Caco-2 (cell line): ENCODE results near the gene HTR2C. TPM values are rescaled to one million over a fixed set of nuclear protein-coding genes. Genes with fewer than 3 reads are reported as not detected.
"Not testable (repeated sequence)": the region's sequence is repeated elsewhere in the genome, so short reads cannot be mapped to it uniquely, and the experiment has no call there.

Experiments
- BruUV-seq: library from RNA; stranded (reverse); fragments of 400-500 nt; replicated peaks from 2 replicates; lab custom pipeline; 2021; lab: Mats Ljungman, UMichigan
- CTCF ChIA-PET: fragments of 300-600 bp; sonication (Branson Sonifier 250); formaldehyde crosslinking; loops from one replicate; lab custom pipeline; 2022; ENCODE audit warnings: antibody characterized with exemption; lab: Charles Lee
- POLR2A ChIA-PET: fragments of 300-600 bp; sonication (Branson Sonifier 250); formaldehyde crosslinking; loops from one replicate; lab custom pipeline; 2022; ENCODE audit warnings: antibody characterized with exemption; lab: Charles Lee
- DNase-seq, 2 experiments: peaks; one replicate each; pipeline versions ENCODE4 v3.0.0 to v3.0.0-alpha.2; 2020 to 2022
- H3K27me3 ChIP-seq: replicated peaks from 2 replicates; pipeline ENCODE4 v1.6.0; 2011; ENCODE audit warnings: low read length; ENCODE audit not compliant: control insufficient read depth, insufficient read depth
- H3K36me3 ChIP-seq: 2 replicates; pipeline ENCODE4 v1.5.1; 2011; ENCODE audit warnings: low read length; ENCODE audit not compliant: control insufficient read depth, insufficient read depth
- H3K4me1 ChIP-seq: fragments of 250-450 bp; sonication (Bioruptor Pico); 2 replicates; pipeline ENCODE4 v1.5.1; 2020; ENCODE audit warnings: mild to moderate bottlenecking
- H3K4me3 ChIP-seq: 2 replicates; pipeline ENCODE4 v1.5.1; 2011; ENCODE audit warnings: low read depth, mild to moderate bottlenecking, control low read depth, low read length
- H3K9me3 ChIP-seq: fragments of 250-450 bp; sonication (Bioruptor Pico); 2 replicates; pipeline ENCODE4 v1.5.1; 2020; ENCODE audit warnings: mild to moderate bottlenecking, moderate library complexity
- H3K27ac Mint-ChIP-seq: one replicate; pipeline ENCODE4 v1.8.0; 2022; ENCODE audit warnings: mixed read lengths; ENCODE audit not compliant: unreplicated experiment
- H3K27me3 Mint-ChIP-seq: one replicate; pipeline ENCODE4 v1.8.0; 2022; ENCODE audit warnings: mixed read lengths; ENCODE audit not compliant: insufficient read depth, unreplicated experiment
- H3K36me3 Mint-ChIP-seq: one replicate; pipeline ENCODE4 v1.8.0; 2022; ENCODE audit warnings: mild to moderate bottlenecking, mixed read lengths; ENCODE audit not compliant: insufficient read depth, unreplicated experiment
- H3K4me1 Mint-ChIP-seq: one replicate; pipeline ENCODE4 v1.8.0; 2022; ENCODE audit warnings: low read depth, mixed read lengths; ENCODE audit not compliant: unreplicated experiment
- H3K4me3 Mint-ChIP-seq: one replicate; pipeline ENCODE4 v1.8.0; 2022; ENCODE audit warnings: mild to moderate bottlenecking, moderate library complexity, mixed read lengths; ENCODE audit not compliant: unreplicated experiment
- H3K9me3 Mint-ChIP-seq: one replicate; pipeline ENCODE4 v1.8.0; 2022; ENCODE audit warnings: mixed read lengths; ENCODE audit not compliant: unreplicated experiment
- intact Hi-C: fragments of 100-400 bp; cut with micrococcal nuclease; formaldehyde crosslinking; loops from one replicate; pipeline ENCODE4 v1.10.0; 2022; ENCODE audit not compliant: unreplicated experiment
- total RNA-seq: library from RNA; stranded (reverse); gene quantifications from 2 replicates; pipeline ENCODE4 v1.2.3, GENCODE V29; 2022
- TF ChIP-seq, protein P1 (sequence below), 2 experiments: fragments of 200-600 bp in 1 of 2; IDR thresholded peaks; 1 replicate in 1 of 2; 2 replicates in 1 of 2; pipeline versions ENCODE4 v1.5.1 to v1.8.0; 2011 to 2022; ENCODE audit warnings: antibody characterized with exemption in 1 of 2, control low read depth in 1 of 2, inconsistent platforms in 1 of 2, low read depth in 1 of 2, low read length in 1 of 2, mild to moderate bottlenecking in 1 of 2, moderate library complexity in 1 of 2; ENCODE audit not compliant: insufficient read depth in 1 of 2, severe bottlenecking in 1 of 2, unreplicated experiment in 1 of 2

The HTR2C gene
- total RNA-seq, 1 experiment from 2014 or later, result not detected

DNA sequence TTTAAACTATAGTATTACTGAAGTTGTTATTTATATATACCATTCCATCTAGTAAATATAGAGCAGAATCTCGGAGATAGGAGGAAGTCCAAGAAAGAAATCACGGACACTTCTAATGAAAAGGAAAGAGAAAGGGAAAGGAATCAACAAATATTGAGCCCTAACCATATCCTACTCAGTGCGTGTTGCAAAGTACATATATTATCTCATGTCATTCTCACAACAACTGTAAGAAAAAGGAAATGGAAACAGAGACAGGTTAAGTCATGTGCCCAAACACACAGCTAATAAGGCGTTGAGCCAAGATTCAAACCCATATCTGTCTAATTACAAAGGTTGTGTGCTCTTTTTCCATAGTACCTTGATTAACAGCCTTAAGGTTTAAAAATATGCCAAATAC lies 16.0 kb downstream of the HTR2C start:
- no peaks in the 10 kb centered on the region for H3K4me1 Mint-ChIP-seq
- no peak overlapping the region for H3K27ac Mint-ChIP-seq
- Histone ChIP-seq H3K4me1 (no peaks in the 10 kb centered on the region), H3K36me3 (no peaks in the 10 kb centered on the region), H3K4me3 (no peak overlapping the region), H3K9me3 (no peaks in the 10 kb centered on the region), H3K27me3 (no peaks in the 10 kb centered on the region)
- H3K4me3 Mint-ChIP-seq, result no peak overlapping the region
- no peak for DNase-seq
- BruUV-seq, result no TSS peak
- ChIA-PET POLR2A (no interaction called here), CTCF (no interaction called here)
- H3K9me3 Mint-ChIP-seq, result no peaks in the 10 kb centered on the region
- TF ChIP-seq, protein P1, sequence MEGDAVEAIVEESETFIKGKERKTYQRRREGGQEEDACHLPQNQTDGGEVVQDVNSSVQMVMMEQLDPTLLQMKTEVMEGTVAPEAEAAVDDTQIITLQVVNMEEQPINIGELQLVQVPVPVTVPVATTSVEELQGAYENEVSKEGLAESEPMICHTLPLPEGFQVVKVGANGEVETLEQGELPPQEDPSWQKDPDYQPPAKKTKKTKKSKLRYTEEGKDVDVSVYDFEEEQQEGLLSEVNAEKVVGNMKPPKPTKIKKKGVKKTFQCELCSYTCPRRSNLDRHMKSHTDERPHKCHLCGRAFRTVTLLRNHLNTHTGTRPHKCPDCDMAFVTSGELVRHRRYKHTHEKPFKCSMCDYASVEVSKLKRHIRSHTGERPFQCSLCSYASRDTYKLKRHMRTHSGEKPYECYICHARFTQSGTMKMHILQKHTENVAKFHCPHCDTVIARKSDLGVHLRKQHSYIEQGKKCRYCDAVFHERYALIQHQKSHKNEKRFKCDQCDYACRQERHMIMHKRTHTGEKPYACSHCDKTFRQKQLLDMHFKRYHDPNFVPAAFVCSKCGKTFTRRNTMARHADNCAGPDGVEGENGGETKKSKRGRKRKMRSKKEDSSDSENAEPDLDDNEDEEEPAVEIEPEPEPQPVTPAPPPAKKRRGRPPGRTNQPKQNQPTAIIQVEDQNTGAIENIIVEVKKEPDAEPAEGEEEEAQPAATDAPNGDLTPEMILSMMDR (IDR thresholded peaks at IDR 0.05; ENCODE audit: insufficient read depth in 1 of 2, low read depth in 1 of 2, low read length in 1 of 2, severe bottlenecking in 1 of 2, unreplicated experiment in 1 of 2), result no peak
- no peaks in the 10 kb centered on the region for H3K36me3 Mint-ChIP-seq
- H3K27me3 Mint-ChIP-seq, result no peaks in the 10 kb centered on the region
- intact Hi-C loops, result no loop called here

DNA sequence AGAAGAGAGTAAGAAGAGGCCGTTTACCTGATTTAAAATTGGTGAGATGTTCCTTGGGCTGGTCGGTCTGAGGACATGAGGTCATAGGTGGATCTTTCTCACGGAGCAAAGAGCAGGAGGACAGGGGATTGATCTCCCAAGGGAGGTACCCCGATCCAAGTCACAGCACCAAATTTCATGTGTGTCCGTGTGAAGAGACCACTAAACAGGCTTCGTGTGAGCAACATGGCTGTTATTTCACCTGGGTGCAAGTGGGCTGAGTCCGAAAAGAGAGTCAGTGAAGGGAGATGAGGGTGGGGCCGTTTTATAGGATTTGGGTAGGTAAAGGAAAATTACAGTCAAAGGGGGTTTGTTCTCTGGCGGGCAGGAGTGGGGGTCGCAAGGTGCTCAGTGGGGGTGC lies 22.7 kb downstream of the HTR2C start:
- H3K27me3 ChIP-seq, BruUV-seq, H3K27ac Mint-ChIP-seq, H3K36me3 ChIP-seq, H3K4me3 ChIP-seq, intact Hi-C loops, DNase-seq, H3K4me3 Mint-ChIP-seq, H3K9me3 ChIP-seq, H3K27me3 Mint-ChIP-seq, H3K36me3 Mint-ChIP-seq, POLR2A ChIA-PET, CTCF ChIA-PET, H3K9me3 Mint-ChIP-seq, H3K4me1 ChIP-seq, H3K4me1 Mint-ChIP-seq: not testable (repeated sequence)

DNA sequence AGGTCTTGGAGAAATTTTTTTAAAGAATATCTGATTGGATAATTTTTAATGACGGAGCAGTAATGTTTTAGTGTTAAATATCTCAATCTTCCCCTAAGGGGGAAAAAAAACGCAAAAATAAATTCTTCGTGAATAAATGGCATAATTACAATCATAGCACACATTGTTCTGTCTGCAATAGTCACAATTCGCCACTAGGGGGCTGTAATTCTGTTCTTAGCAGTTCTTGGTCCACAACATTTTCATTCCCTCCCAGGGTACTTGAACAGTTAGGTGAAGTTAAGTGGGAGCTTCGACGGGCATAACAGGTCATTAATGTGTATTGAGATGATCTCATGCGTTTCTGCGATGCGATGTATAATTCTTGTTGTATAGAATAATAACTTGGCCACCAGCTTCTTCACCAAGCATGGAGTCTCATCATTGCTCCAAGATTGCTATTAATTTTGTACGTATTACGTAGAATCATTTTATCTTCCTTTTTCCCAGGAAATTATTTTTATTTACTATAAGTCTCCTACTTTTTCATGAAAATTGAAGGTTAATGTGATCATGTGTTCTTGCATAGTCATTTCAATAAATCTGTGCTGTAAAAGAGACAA lies 27.2 kb downstream of the HTR2C start:
- no peak overlapping the region for H3K4me3 Mint-ChIP-seq
- TF ChIP-seq, protein P1 (IDR thresholded peaks at IDR 0.05; ENCODE audit: insufficient read depth in 1 of 2, low read depth in 1 of 2, low read length in 1 of 2, severe bottlenecking in 1 of 2, unreplicated experiment in 1 of 2), result peak; percentile 56 to 65
- H3K27me3 Mint-ChIP-seq, result peaks cover 7% of the 10 kb centered on the region
- H3K27ac Mint-ChIP-seq, result no peak overlapping the region
- Histone ChIP-seq H3K9me3 (no peaks in the 10 kb centered on the region), H3K4me3 (no peak overlapping the region), H3K4me1 (no peaks in the 10 kb centered on the region), H3K36me3 (no peaks in the 10 kb centered on the region), H3K27me3 (no peaks in the 10 kb centered on the region)
- peak in 1 of 2 experiments; percentile 27 for DNase-seq
- H3K36me3 Mint-ChIP-seq, result no peaks in the 10 kb centered on the region
- intact Hi-C loops, result loop anchor here (1.0 to 5.0 kb wide), 2 partner anchors 348 to 536 kb away; no protein-coding TSS in a partner anchor
- POLR2A ChIA-PET, result no interaction called here
- H3K9me3 Mint-ChIP-seq, result no peaks in the 10 kb centered on the region
- no peaks in the 10 kb centered on the region for H3K4me1 Mint-ChIP-seq
- no TSS peak for BruUV-seq
- CTCF ChIA-PET, result no interaction called here
